ENCODE results near the gene PLXNA4.

GRCh38 chr7:132232406-132232805 lies 343.9 kb downstream of the PLXNA4 start:
- TF ChIP-seq POLR2A (IDR thresholded peaks at IDR 0.05; ENCODE audit: low read length) (no peak), GATA1 (IDR thresholded peaks at IDR 0.05; ENCODE audit: low read depth, low read length) (no peak)

All from erythroblast (primary cell).